SK-N-SH (cell line): Measurements from ENCODE around the gene COL4A6. TPM values are rescaled to one million over a fixed set of nuclear protein-coding genes. Genes with fewer than 3 reads are reported as not detected.

Source experiments
- CTCF ChIA-PET: fragments of 300-600, 350-600 bp; formaldehyde crosslinking; extraction: SDS; loops from one replicate; lab custom pipeline; 2021; lab: Yijun Ruan, JAX
- POLR2A ChIA-PET: fragments of 350-600 bp; sonication (Branson Sonifier 250); formaldehyde crosslinking; extraction: SDS; loops from one replicate; lab custom pipeline; 2020; ENCODE audit warnings: antibody characterized with exemption, inconsistent platforms; lab: Yijun Ruan, JAX
- DNase-seq: peaks from one replicate; pipeline ENCODE4 v3.0.0; 2012
- H2AFZ ChIP-seq: fragments of 200-600 bp; sonication (generic); 2 replicates; pipeline ENCODE4 v1.8.1; 2016; ENCODE audit warnings: antibody characterized with exemption, mild to moderate bottlenecking, low read depth
- H3F3A ChIP-seq: fragments of 200-600 bp; sonication (generic); replicated peaks from 2 replicates; pipeline ENCODE3; 2016; ENCODE audit warnings: antibody characterized with exemption, mild to moderate bottlenecking; ENCODE audit not compliant: insufficient read depth
- H3K27ac ChIP-seq, 2 experiments: fragments of 200-500 bp in 1 of 2; fragments of 200-600 bp in 1 of 2; sonication (Bioruptor generic) in 1 of 2; sonication (generic), shearing (Covaris generic) in 1 of 2; 2 replicates each; pipeline versions ENCODE4 v1.5.1 to v1.6.1; 2014 to 2016; ENCODE audit warnings: low read depth in 2 of 2, inconsistent platforms in 1 of 2, low read length in 1 of 2, mild to moderate bottlenecking in 1 of 2, mixed read lengths in 1 of 2
- H3K27me3 ChIP-seq: fragments of 200-600 bp; sonication (generic), shearing (Covaris generic); 2 replicates; pipeline ENCODE4 v1.6.1; 2016; ENCODE audit warnings: mixed run types; ENCODE audit not compliant: insufficient read depth
- H3K36me3 ChIP-seq, 2 experiments: fragments of 200-500 bp in 1 of 2; fragments of 200-600 bp in 1 of 2; sonication (Bioruptor generic) in 1 of 2; sonication (generic) in 1 of 2; replicated peaks in 1 of 2; 2 replicates each; pipeline versions ENCODE3 to v1.5.1; 2014 to 2016; ENCODE audit warnings: low read length in 1 of 2, mild to moderate bottlenecking in 1 of 2; ENCODE audit not compliant: insufficient read depth in 2 of 2, control insufficient read depth in 1 of 2
- H3K4me1 ChIP-seq, 2 experiments: fragments of 200-500 bp in 1 of 2; fragments of 200-600 bp in 1 of 2; sonication (Bioruptor generic) in 1 of 2; sonication (generic), shearing (Covaris generic) in 1 of 2; 2 replicates each; pipeline versions ENCODE4 v1.5.1 to v1.6.1; 2014 to 2016; ENCODE audit warnings: low read depth in 1 of 2, low read length in 1 of 2, mixed run types in 1 of 2; ENCODE audit not compliant: insufficient read depth in 2 of 2, control insufficient read depth in 1 of 2
- H3K4me2 ChIP-seq: fragments of 200-600 bp; sonication (generic), shearing (Covaris generic); 2 replicates; pipeline ENCODE4 v1.6.1; 2017; ENCODE audit warnings: mixed run types
- H3K4me3 ChIP-seq, 2 experiments: fragments of 200-500 bp in 1 of 2; fragments of 200-600 bp in 1 of 2; sonication (Bioruptor generic) in 1 of 2; sonication (generic), shearing (Covaris generic) in 1 of 2; 2 replicates each; pipeline versions ENCODE4 v1.5.1 to v1.8.1; 2014 to 2016; ENCODE audit warnings: low read depth in 2 of 2, inconsistent platforms in 1 of 2, low read length in 1 of 2, mild to moderate bottlenecking in 1 of 2, mixed read lengths in 1 of 2, moderate library complexity in 1 of 2
- H3K79me2 ChIP-seq: fragments of 200-600 bp; sonication (generic); 2 replicates; pipeline ENCODE4 v1.8.1; 2017; ENCODE audit warnings: mild to moderate bottlenecking; ENCODE audit not compliant: insufficient read depth
- H3K9ac ChIP-seq: fragments of 200-600 bp; sonication (generic); 2 replicates; pipeline ENCODE4 v1.6.1; 2017; ENCODE audit warnings: mixed run types
- H3K9me2 ChIP-seq: fragments of 200-600 bp; sonication (generic); 2 replicates; pipeline ENCODE4 v1.6.1; 2017; ENCODE audit warnings: mixed run types
- H3K9me3 ChIP-seq: fragments of 200-600 bp; sonication (generic); 2 replicates; pipeline ENCODE4 v1.6.1; 2017; ENCODE audit warnings: mixed run types, mild to moderate bottlenecking, moderate library complexity
- H4K20me1 ChIP-seq: fragments of 200-600 bp; sonication (generic); 2 replicates; pipeline ENCODE4 v1.6.1; 2017; ENCODE audit warnings: mild to moderate bottlenecking, mixed run types; ENCODE audit not compliant: insufficient read depth
- EP300 ChIP-seq, 2 experiments: IDR thresholded peaks; 2 replicates each; pipeline versions ENCODE4 v1.4.0 to v1.6.1; 2012; ENCODE audit warnings: borderline replicate concordance in 1 of 2, low read depth in 1 of 2, low read length in 1 of 2
- FOXJ3 ChIP-seq: sonication (generic); formaldehyde crosslinking; IDR thresholded peaks from 2 replicates; pipeline ENCODE4 v1.5.1; 2020; ENCODE audit warnings: mild to moderate bottlenecking, missing genetic modification reagents
- FOXM1 ChIP-seq: IDR thresholded peaks from 2 replicates; pipeline ENCODE4 v1.4.0; 2012; ENCODE audit warnings: low read depth, mild to moderate bottlenecking
- GABPA ChIP-seq: IDR thresholded peaks from 2 replicates; pipeline ENCODE4 v1.4.0; 2012; ENCODE audit warnings: low read depth, mild to moderate bottlenecking
- GATA2 ChIP-seq: sonication (generic); formaldehyde crosslinking; IDR thresholded peaks from 2 replicates; pipeline ENCODE4 v1.5.0; 2020; ENCODE audit warnings: mild to moderate bottlenecking, missing genetic modification reagents
- IRF3 ChIP-seq: fragments of 150-350 bp; IDR thresholded peaks from 2 replicates; pipeline ENCODE4 v1.6.1; 2016; ENCODE audit warnings: mild to moderate bottlenecking, low read depth, low read length
- MEF2A ChIP-seq: IDR thresholded peaks from 2 replicates; pipeline ENCODE4 v1.4.0; 2012; ENCODE audit warnings: low read depth, borderline replicate concordance
- NRF1 ChIP-seq: IDR thresholded peaks from 2 replicates; pipeline ENCODE4 v1.6.1; 2012; ENCODE audit warnings: low read depth, mild to moderate bottlenecking, low read length
- PBX3 ChIP-seq: IDR thresholded peaks from 2 replicates; pipeline ENCODE4; 2012
- POLR2AphosphoS5 ChIP-seq: IDR thresholded peaks from 2 replicates; pipeline ENCODE4 v1.6.1; 2012; ENCODE audit warnings: low read depth, low read length
- RFX5 ChIP-seq: IDR thresholded peaks from 2 replicates; pipeline ENCODE4 v1.6.1; 2012; ENCODE audit warnings: mild to moderate bottlenecking, improper control_type of control experiment, low read length
- SMC3 ChIP-seq: IDR thresholded peaks from 2 replicates; pipeline ENCODE4 v1.6.1; 2012; ENCODE audit warnings: low read depth, low read length, improper control_type of control experiment
- USF2 ChIP-seq: fragments of 150-350 bp; IDR thresholded peaks from 2 replicates; pipeline ENCODE4 v1.6.1; 2017; ENCODE audit warnings: antibody characterized with exemption, low read length, low read depth, borderline replicate concordance
- YY1 ChIP-seq: IDR thresholded peaks from 2 replicates; pipeline ENCODE4 v1.4.0; 2012; ENCODE audit warnings: low read depth, mild to moderate bottlenecking
- ZBTB33 ChIP-seq: IDR thresholded peaks from 2 replicates; pipeline ENCODE4 v1.4.0; 2012; ENCODE audit warnings: low read depth, borderline replicate concordance
- polyA plus RNA-seq, 3 experiments: library from polyadenylated mRNA; depleted of rRNA; stranded (reverse); fragments of >200 nt; gene quantifications; 2 replicates each; pipeline ENCODE4 v1.2.3, GENCODE V29; 2012

Gene COL4A6
- polyA plus RNA-seq, 1 of the 3 experiments (the other 2 are of a cell fraction), result not detected

GRCh38 chrX:108473979-108474378 is 35.8 kb upstream of the COL4A6 start:
- Histone ChIP-seq H3K4me2 (no peak overlapping the region), H3K4me3 (no peak overlapping the region), H3K9me3 (no peaks in the 10 kb centered on the region), H3K9ac (no peak overlapping the region), H3K36me3 (no peaks in the 10 kb centered on the region), H3K4me1 (no peaks in the 10 kb centered on the region), H3F3A (no peaks in the 10 kb centered on the region), H3K27me3 (no peaks in the 10 kb centered on the region), H2AFZ (no peak overlapping the region), H3K79me2 (no peaks in the 10 kb centered on the region), H4K20me1 (no peaks in the 10 kb centered on the region), H3K27ac (no peak overlapping the region), H3K9me2 (no peaks in the 10 kb centered on the region)
- no peak for DNase-seq
- ChIA-PET POLR2A (no interaction called here), CTCF (no interaction called here)
- TF ChIP-seq IRF3, result no peak
- no peak for TF ChIP-seq FOXM1
- no peak for TF ChIP-seq GABPA
- no peak for TF ChIP-seq MEF2A
- TF ChIP-seq POLR2AphosphoS5, result no peak
- TF ChIP-seq GATA2 (CRISPR knock-in tag), result no peak
- TF ChIP-seq PBX3, result no peak
- TF ChIP-seq EP300 (IDR thresholded peaks at IDR 0.05; ENCODE audit: borderline replicate concordance in 1 of 2, low read depth in 1 of 2, low read length in 1 of 2), result no peak
- TF ChIP-seq USF2, result no peak
- TF ChIP-seq SMC3, result no peak
- TF ChIP-seq FOXJ3 (CRISPR knock-in tag), result no peak
- no peak for TF ChIP-seq RFX5
- no peak for TF ChIP-seq ZBTB33
- TF ChIP-seq NRF1, result no peak
- no peak for TF ChIP-seq YY1
